GM12864 (cell line): ENCODE data around the gene TMTC1.

ENCODE experiments used
- DNase-seq: peaks from one replicate; pipeline ENCODE4 v3.0.0-alpha.2; 2011; ENCODE audit warnings: low read depth
- H3K4me3 ChIP-seq: 2 replicates; pipeline ENCODE4 v1.5.1; 2011; ENCODE audit warnings: mild to moderate bottlenecking, low read depth, low read length, control low read depth
- CTCF ChIP-seq: IDR thresholded peaks from 2 replicates; pipeline ENCODE4 v1.5.1; 2011; ENCODE audit warnings: low read depth, mild to moderate bottlenecking, moderate library complexity, low read length, control low read depth, inconsistent platforms; ENCODE audit errors: missing control alignments

Gene TMTC1

DNA sequence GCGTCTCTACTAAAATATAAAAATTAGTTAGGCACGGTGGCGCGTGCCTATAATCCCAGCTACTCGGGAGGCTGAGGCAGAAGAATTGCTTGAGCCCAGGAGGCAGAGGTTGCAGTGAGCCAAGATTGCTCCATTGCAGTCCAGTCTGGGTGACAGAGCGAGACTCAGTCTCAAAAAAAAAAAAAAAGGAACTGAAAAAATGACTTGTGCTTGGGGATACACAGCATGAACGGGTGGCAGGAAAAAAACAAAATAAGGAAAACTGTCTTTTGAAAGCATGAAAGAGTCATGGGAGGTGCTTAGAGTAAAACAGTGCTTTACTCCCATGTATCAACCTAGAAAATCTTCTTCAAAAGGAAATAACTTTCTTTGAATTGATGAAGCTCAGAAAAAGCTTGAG lies 80.8 kb downstream of the TMTC1 start:
- H3K4me3 ChIP-seq: no peak overlapping the region
- DNase-seq: no peak
- TF ChIP-seq CTCF: no peak

- no peak for TF ChIP-seq CTCF
- H3K4me3 ChIP-seq: no peak overlapping the region
- DNase-seq: no peak
Observed at GRCh38 chr12:29702222-29702621, 81.5 kb downstream of the TMTC1 start.

- TF ChIP-seq CTCF: no peak
- H3K4me3 ChIP-seq: no peak overlapping the region
- DNase-seq: no peak
Observed at GRCh38 chr12:29700761-29701481, 82.8 kb downstream of the TMTC1 start.

DNA sequence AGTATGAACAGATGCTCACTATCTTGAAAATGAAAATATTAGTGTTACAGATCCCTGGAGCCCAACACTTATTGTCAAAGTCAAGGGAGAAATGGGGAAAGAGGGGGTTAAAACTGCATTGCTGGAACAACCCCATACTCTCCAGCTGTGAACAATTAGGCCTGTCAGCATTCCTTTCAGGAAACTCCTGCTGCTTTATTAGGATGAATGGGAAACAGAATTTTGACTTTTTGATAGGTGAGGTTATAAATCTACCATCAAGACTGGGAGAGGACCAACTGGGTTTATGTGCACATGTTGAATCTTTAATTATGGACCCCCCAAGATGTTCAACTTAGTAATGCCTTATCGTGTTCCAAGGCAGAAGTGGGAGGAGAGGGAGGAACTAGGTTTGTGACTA lies 85.0 kb downstream of the TMTC1 start:
- DNase-seq: no peak
- no peak for TF ChIP-seq CTCF
- no peak overlapping the region for H3K4me3 ChIP-seq

- DNase-seq: no peak
- TF ChIP-seq CTCF: no peak
Observed at GRCh38 chr12:29695800-29696199, 87.9 kb downstream of the TMTC1 start.

GRCh38 chr12:29695026-29695425 lies 88.7 kb downstream of the TMTC1 start:
- no peak overlapping the region for H3K4me3 ChIP-seq
- TF ChIP-seq CTCF: no peak
- DNase-seq: no peak

More at GRCh38 chr12:29695800-29696199, 87.9 kb downstream of the TMTC1 start:
- H3K4me3 ChIP-seq: no peak overlapping the region

DNA sequence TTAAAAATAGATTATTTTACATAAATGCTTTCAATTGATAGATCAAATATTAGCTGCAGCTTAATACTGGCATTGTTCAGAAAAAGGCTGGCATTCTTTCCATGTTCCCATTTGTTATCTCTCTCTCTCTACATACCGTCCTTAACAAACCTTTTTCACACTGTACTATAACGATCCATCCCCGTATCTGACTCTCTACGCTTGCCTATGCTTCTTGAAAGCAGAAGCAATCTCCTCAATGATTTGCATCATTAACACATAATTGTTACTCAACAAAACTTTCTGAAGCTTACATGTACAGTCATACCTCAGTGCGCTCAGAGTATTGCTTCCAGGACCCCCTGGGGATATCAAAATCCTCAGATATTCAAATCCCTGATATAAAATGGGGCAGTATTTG lies 89.7 kb downstream of the TMTC1 start:
- no peak for TF ChIP-seq CTCF

More for the DNA sequence above, 89.7 kb downstream of the TMTC1 start:
- no peak for DNase-seq
- H3K4me3 ChIP-seq: no peak overlapping the region
